Raji (cell line): ENCODE measurements around the gene MRPS35.

Experiments used
- POLR2A ChIP-seq: IDR thresholded peaks from 2 replicates; pipeline ENCODE4 v1.6.1; 2011; ENCODE audit warnings: low read depth, low read length, control low read depth; ENCODE audit not compliant: insufficient read depth

MRPS35 gene

GRCh38 chr12:27781680-27782079 is 71.0 kb downstream of the MRPS35 start:
- no peak for TF ChIP-seq POLR2A

- no peak for TF ChIP-seq POLR2A
These were observed 71.8 kb downstream of the MRPS35 start for GRCh38 chr12:27782481-27782880.

GRCh38 chr12:27785882-27786570 is 75.4 kb downstream of the MRPS35 start:
- TF ChIP-seq POLR2A, result no peak

GRCh38 chr12:27787559-27787958 is 76.9 kb downstream of the MRPS35 start:
- no peak for TF ChIP-seq POLR2A

- no peak for TF ChIP-seq POLR2A
These were observed 79.5 kb downstream of the MRPS35 start for GRCh38 chr12:27790179-27790578.

- TF ChIP-seq POLR2A, result no peak
These were observed 84.4 kb downstream of the MRPS35 start for GRCh38 chr12:27794818-27795584.

GRCh38 chr12:27796128-27796527 is 85.5 kb downstream of the MRPS35 start:
- no peak for TF ChIP-seq POLR2A

- TF ChIP-seq POLR2A, result no peak
These were observed 86.8 kb downstream of the MRPS35 start for GRCh38 chr12:27797301-27798025.

GRCh38 chr12:27800819-27801218 is 90.2 kb downstream of the MRPS35 start:
- no peak for TF ChIP-seq POLR2A

- no peak for TF ChIP-seq POLR2A
These were observed 91.0 kb downstream of the MRPS35 start for GRCh38 chr12:27801630-27802029.

- TF ChIP-seq POLR2A, result no peak
These were observed 91.9 kb downstream of the MRPS35 start for GRCh38 chr12:27802511-27802910.

- no peak for TF ChIP-seq POLR2A
These were observed 92.3 kb downstream of the MRPS35 start for GRCh38 chr12:27802936-27803335.

GRCh38 chr12:27805238-27805637 is 94.6 kb downstream of the MRPS35 start:
- TF ChIP-seq POLR2A, result no peak
